Measurements from ENCODE around the gene PPARA. TPM values are rescaled to one million over a fixed set of nuclear protein-coding genes. Genes with fewer than 3 reads are reported as not detected.

The PPARA gene
- total and polyA plus RNA-seq, 9 of the 15 experiments (the other 6 are each of a cell fraction or from before 2014, with no cell fraction given), result 0.64 to 5.3 (median 3.5) TPM

DNA sequence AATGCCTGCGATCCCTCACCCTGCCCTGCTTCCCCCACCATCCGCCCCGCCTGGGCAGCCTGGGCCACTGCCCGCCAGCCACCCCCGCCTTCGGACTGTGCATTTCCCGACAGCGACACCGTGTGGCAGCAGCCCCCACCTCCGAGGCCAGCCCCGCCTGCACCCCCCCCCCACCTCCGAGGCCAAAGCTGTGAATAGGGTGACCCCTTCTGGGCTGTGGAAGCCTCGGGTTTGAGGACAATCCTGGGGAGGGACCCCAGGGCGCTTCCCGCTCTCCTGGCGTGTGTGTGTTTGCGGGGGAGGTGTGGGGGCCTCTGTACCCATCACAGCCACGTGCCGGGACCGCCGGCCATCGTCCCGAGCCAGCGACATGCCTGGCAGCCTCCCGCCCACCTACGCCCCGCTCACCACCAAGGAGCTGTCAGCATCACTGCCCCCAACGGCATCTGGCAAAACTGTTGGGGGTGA lies 33.8 kb upstream of the PPARA start (continued):
- no peak for TF ChIP-seq ZMIZ1 (IDR thresholded peaks at IDR 0.05; ENCODE audit: low read depth in 2 of 2, low read length in 2 of 2)
- TF ChIP-seq KDM2B (CRISPR knock-in tag; IDR thresholded peaks at IDR 0.05), result no peak
- TF ChIP-seq, protein P1, sequence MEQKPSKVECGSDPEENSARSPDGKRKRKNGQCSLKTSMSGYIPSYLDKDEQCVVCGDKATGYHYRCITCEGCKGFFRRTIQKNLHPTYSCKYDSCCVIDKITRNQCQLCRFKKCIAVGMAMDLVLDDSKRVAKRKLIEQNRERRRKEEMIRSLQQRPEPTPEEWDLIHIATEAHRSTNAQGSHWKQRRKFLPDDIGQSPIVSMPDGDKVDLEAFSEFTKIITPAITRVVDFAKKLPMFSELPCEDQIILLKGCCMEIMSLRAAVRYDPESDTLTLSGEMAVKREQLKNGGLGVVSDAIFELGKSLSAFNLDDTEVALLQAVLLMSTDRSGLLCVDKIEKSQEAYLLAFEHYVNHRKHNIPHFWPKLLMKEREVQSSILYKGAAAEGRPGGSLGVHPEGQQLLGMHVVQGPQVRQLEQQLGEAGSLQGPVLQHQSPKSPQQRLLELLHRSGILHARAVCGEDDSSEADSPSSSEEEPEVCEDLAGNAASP (IDR thresholded peaks at IDR 0.05), result no peak
- TF ChIP-seq, protein P2, sequence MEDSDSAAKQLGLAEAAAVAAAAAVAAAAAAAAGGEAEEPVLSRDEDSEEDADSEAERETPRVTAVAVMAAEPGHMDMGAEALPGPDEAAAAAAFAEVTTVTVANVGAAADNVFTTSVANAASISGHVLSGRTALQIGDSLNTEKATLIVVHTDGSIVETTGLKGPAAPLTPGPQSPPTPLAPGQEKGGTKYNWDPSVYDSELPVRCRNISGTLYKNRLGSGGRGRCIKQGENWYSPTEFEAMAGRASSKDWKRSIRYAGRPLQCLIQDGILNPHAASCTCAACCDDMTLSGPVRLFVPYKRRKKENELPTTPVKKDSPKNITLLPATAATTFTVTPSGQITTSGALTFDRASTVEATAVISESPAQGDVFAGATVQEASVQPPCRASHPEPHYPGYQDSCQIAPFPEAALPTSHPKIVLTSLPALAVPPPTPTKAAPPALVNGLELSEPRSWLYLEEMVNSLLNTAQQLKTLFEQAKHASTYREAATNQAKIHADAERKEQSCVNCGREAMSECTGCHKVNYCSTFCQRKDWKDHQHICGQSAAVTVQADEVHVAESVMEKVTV (CRISPR knock-in tag; IDR thresholded peaks at IDR 0.05), result peak; percentile 80
- peak; percentile 46; the same call in 1 of the 2 replicates for TF ChIP-seq ZBTB7A (IDR thresholded peaks at IDR 0.05; ENCODE audit: borderline replicate concordance, control insufficient read depth, low read depth, low read length)
- TF ChIP-seq ZNF444 (CRISPR knock-in tag; IDR thresholded peaks at IDR 0.05), result no peak
- no peak for TF ChIP-seq PHF8 (IDR thresholded peaks at IDR 0.05; ENCODE audit: borderline replicate concordance, low read length)
- no peak for TF ChIP-seq ZNF143 (CRISPR knock-in tag; IDR thresholded peaks at IDR 0.05)
- TF ChIP-seq NR4A1 (CRISPR knock-in tag; IDR thresholded peaks at IDR 0.05), result no peak
- no peak for TF ChIP-seq NR4A1 (tag; IDR thresholded peaks at IDR 0.05)
- TF ChIP-seq ZNF518B (CRISPR knock-in tag; IDR thresholded peaks at IDR 0.05), result no peak
- no peak for TF ChIP-seq ZNF79 (CRISPR knock-in tag; IDR thresholded peaks at IDR 0.05; ENCODE audit: low read depth)
- TF ChIP-seq HMGXB4 (CRISPR knock-in tag; IDR thresholded peaks at IDR 0.05), result no peak
- no peak for TF ChIP-seq RBM34 (IDR thresholded peaks at IDR 0.05; ENCODE audit: borderline replicate concordance, insufficient read depth, low read length)
- TF ChIP-seq RB1 (IDR thresholded peaks at IDR 0.05; ENCODE audit: low read depth), result peak; percentile 32; the same call in 1 of the 2 replicates

Data from K562 (cell line).